Gastroesophageal sphincter (tissue), 4 donors: Measurements from ENCODE around the gene AP2S1. TPM values are rescaled to one million over a fixed set of nuclear protein-coding genes. Genes with fewer than 3 reads are reported as not detected.
"Not testable (repeated sequence)": the region's sequence is repeated elsewhere in the genome, so short reads cannot be mapped to it uniquely, and the experiment has no call there.

ENCODE experiments used
- ATAC-seq: fragments of 150-250 bp; one replicate; pipeline ENCODE4 v1.9.1; 2016; ENCODE audit warnings: mild to moderate bottlenecking, moderate library complexity
- H3K27ac ChIP-seq, 4 donors: fragments of 200-600 bp; sonication (generic) in 3 of 4; 1 replicate in 3 of 4; 2 replicates in 1 of 4; pipeline ENCODE4 v1.5.1; 2016 to 2019
- H3K27me3 ChIP-seq: fragments of 200-600 bp; sonication (generic); one replicate; pipeline ENCODE4 v1.5.1; 2019
- H3K36me3 ChIP-seq, 2 donors: fragments of 200-600 bp; sonication (generic); one replicate each; pipeline ENCODE4 v1.5.1; 2019; ENCODE audit warnings: control low read depth in 1 of 2
- H3K4me1 ChIP-seq, 3 donors: fragments of 200-600 bp; sonication (generic); 1 replicate in 2 of 3; 2 replicates in 1 of 3; pipeline ENCODE4 v1.5.1; 2016 to 2019; ENCODE audit warnings: control low read depth in 2 of 3
- H3K4me3 ChIP-seq, 2 donors: fragments of 200-600 bp; sonication (generic); one replicate each; pipeline ENCODE4 v1.5.1; 2019; ENCODE audit warnings: mild to moderate bottlenecking in 1 of 2, moderate library complexity in 1 of 2
- H3K9me3 ChIP-seq, 3 donors: fragments of 200-600 bp; sonication (generic); one replicate each; pipeline ENCODE4 v1.5.1; 2017 to 2019; ENCODE audit warnings: control low read depth in 2 of 3
- CTCF ChIP-seq, 4 experiments: fragments of 200-600 bp in 2 of 4; fragments of 450-650 bp in 2 of 4; sonication (generic) in 1 of 4; IDR thresholded peaks; one replicate each; pipeline ENCODE4 v1.5.1; 2017 to 2019; ENCODE audit warnings: antibody characterized with exemption in 4 of 4, mild to moderate bottlenecking in 2 of 4, moderate library complexity in 2 of 4
- EP300 ChIP-seq: sonication (generic); formaldehyde crosslinking; IDR thresholded peaks from one replicate; pipeline ENCODE4 v1.6.1; 2017; ENCODE audit warnings: antibody characterized with exemption, mild to moderate bottlenecking
- POLR2A ChIP-seq, 2 donors: fragments of 450-650 bp; IDR thresholded peaks; one replicate each; pipeline ENCODE4 v1.6.1; 2017; ENCODE audit warnings: antibody characterized with exemption in 2 of 2, mild to moderate bottlenecking in 2 of 2, moderate library complexity in 1 of 2
- POLR2AphosphoS5 ChIP-seq: sonication (generic); formaldehyde crosslinking; IDR thresholded peaks from one replicate; pipeline ENCODE4 v1.6.1; 2017; ENCODE audit warnings: antibody characterized with exemption
- WGBS, 2 donors: methylation state at CpG; one replicate each; pipeline ENCODE4 v1.1.5; 2018; ENCODE audit warnings: low coverage in 1 of 2; 5-methylcytosine and 5-hydroxymethylcytosine counted together
- total RNA-seq, 4 donors: library from RNA; depleted of rRNA; stranded (reverse); fragments of >200 nt; gene quantifications; one replicate each; pipeline ENCODE4 v1.1.0, GENCODE V29; 2016

The AP2S1 gene
- total RNA-seq, 4 donors from 2014 or later: 40.6 to 76.2 (median 66.5) TPM

DNA sequence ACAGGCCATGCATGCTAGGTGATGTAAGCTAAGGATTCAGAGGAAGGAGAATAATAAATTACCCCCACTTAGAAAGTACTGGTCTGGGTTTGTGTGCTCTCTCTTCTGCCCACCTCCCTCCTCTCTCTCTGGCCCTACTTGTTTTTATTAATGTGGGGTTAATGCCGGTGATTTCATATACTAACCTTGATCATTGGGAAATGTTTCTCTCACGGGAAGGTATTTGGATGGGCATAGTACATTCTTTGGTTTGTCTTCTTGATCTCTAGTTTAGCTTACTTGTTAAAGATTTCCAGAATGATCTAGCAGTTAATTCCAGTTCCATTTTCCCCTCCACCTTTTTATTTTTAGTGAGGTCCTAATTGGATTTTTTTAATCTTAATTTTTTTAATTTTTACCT, 34.8 kb upstream of the AP2S1 start:
- TF ChIP-seq POLR2A (IDR thresholded peaks at IDR 0.05) (no peak), POLR2AphosphoS5 (no peak), CTCF (IDR thresholded peaks at IDR 0.05) (no peak)
- no peaks in the 10 kb centered on the region for H3K9me3 ChIP-seq
- H3K27me3 ChIP-seq: no peaks in the 10 kb centered on the region
- no peak for ATAC-seq
- 40 to 68% methylated on average over 2 of the region's 2 CpGs for WGBS, 2 donors
- H3K36me3 ChIP-seq: no peaks in the 10 kb centered on the region
- H3K4me1 ChIP-seq: peaks cover 0 to 20% (median 0%) of the 10 kb centered on the region in 3 donors
- H3K27ac ChIP-seq: no peak overlapping the region
- H3K4me3 ChIP-seq: no peak overlapping the region

DNA sequence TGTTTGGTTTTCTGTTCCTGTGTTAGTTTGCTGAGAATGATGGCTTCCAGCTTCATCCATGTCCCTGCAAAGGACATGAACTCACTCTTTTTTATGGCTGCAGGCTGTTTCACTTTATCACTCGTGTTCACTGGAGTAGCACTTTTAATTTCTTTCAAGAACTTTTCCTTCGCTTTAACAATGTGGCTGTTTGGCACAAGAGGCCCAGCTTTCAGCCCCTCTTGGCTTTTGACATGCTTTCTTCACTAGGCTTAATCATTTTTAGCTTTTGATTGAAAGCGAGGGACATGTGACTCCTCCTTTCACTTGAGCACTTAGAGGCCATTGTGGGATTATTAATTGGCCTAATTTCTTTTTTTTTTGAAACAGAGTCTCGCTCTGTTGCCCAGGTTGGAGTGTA, 32.1 kb upstream of the AP2S1 start:
- H3K9me3 ChIP-seq, ATAC-seq, H3K27me3 ChIP-seq, H3K27ac ChIP-seq, H3K4me3 ChIP-seq, H3K36me3 ChIP-seq: not testable (repeated sequence)
- H3K4me1 ChIP-seq: peaks cover 0 to 27% (median 5%) of the 10 kb centered on the region in 3 donors
- WGBS, 2 donors: 76% methylated on average over 4 of the region's 4 CpGs; no CpG with 5 or more reads in 1 of the 2 donors

GRCh38 chr19:46882034-46882433, 31.4 kb upstream of the AP2S1 start:
- H3K36me3 ChIP-seq: no peaks in the 10 kb centered on the region
- 95 to 100% methylated on average over 3 to 4 of the region's 4 CpGs for WGBS, 2 donors
- no peaks in the 10 kb centered on the region for H3K27me3 ChIP-seq
- no peak for ATAC-seq
- no peaks in the 10 kb centered on the region for H3K9me3 ChIP-seq
- no peak overlapping the region for H3K27ac ChIP-seq
- peaks cover 0 to 27% (median 5%) of the 10 kb centered on the region in 3 donors for H3K4me1 ChIP-seq
- no peak overlapping the region for H3K4me3 ChIP-seq
- TF ChIP-seq POLR2A (IDR thresholded peaks at IDR 0.05) (no peak), POLR2AphosphoS5 (no peak), CTCF (IDR thresholded peaks at IDR 0.05) (no peak), EP300 (no peak)

DNA sequence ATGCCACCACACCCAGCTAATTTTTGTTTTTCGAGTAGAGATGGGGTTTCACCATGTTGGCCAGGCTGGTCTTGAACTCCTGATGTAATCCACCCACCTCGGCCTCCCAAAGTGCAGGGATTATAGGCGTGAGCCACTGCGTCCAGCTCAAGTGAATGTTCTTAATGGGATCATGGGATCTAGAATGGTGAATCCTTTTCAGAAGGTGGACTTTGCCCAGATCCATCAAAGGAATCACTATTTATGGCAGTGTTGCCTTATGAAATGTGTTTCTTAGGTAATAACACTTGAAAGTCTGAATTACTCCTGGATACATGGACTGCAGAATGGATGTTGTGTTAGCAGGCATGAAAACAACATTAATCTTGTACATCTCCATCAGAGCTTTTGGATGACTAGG, 30.4 kb upstream of the AP2S1 start:
- no peak for ATAC-seq
- Histone ChIP-seq H3K4me3 (no peak overlapping the region), H3K27ac (no peak overlapping the region), H3K27me3 (no peaks in the 10 kb centered on the region), H3K4me1 (peaks cover 0 to 24% (median 5%) of the 10 kb centered on the region in 3 donors), H3K9me3 (no peaks in the 10 kb centered on the region), H3K36me3 (no peaks in the 10 kb centered on the region)
- TF ChIP-seq CTCF (IDR thresholded peaks at IDR 0.05): no peak
- no peak for TF ChIP-seq POLR2A (IDR thresholded peaks at IDR 0.05)
- no peak for TF ChIP-seq POLR2AphosphoS5
- TF ChIP-seq EP300: no peak
- WGBS, 2 donors: 100% methylated on average over 1 of the region's 4 CpGs; no CpG with 5 or more reads in 1 of the 2 donors

- no peaks in the 10 kb centered on the region for H3K9me3 ChIP-seq
- H3K4me1 ChIP-seq: peaks cover 0 to 17% (median 5%) of the 10 kb centered on the region in 3 donors
- TF ChIP-seq CTCF (IDR thresholded peaks at IDR 0.05) (no peak), POLR2AphosphoS5 (no peak), EP300 (no peak), POLR2A (IDR thresholded peaks at IDR 0.05) (no peak)
- no peaks in the 10 kb centered on the region for H3K36me3 ChIP-seq
- H3K4me3 ChIP-seq: no peak overlapping the region
- 60 to 82% methylated on average over 1 of the region's 1 CpG for WGBS, 2 donors
- no peaks in the 10 kb centered on the region for H3K27me3 ChIP-seq
- no peak for ATAC-seq
- no peak overlapping the region for H3K27ac ChIP-seq
Measured at GRCh38 chr19:46880431-46880830, 29.8 kb upstream of the AP2S1 start.
